Measurements from ENCODE around the gene DDX56. TPM values are rescaled to one million over a fixed set of nuclear protein-coding genes. Genes with fewer than 3 reads are reported as not detected.

Gene DDX56
- total and polyA plus RNA-seq, 9 of the 15 experiments (the other 6 are each of a cell fraction or from before 2014, with no cell fraction given) = 33.0 to 145 (median 102) TPM

DNA sequence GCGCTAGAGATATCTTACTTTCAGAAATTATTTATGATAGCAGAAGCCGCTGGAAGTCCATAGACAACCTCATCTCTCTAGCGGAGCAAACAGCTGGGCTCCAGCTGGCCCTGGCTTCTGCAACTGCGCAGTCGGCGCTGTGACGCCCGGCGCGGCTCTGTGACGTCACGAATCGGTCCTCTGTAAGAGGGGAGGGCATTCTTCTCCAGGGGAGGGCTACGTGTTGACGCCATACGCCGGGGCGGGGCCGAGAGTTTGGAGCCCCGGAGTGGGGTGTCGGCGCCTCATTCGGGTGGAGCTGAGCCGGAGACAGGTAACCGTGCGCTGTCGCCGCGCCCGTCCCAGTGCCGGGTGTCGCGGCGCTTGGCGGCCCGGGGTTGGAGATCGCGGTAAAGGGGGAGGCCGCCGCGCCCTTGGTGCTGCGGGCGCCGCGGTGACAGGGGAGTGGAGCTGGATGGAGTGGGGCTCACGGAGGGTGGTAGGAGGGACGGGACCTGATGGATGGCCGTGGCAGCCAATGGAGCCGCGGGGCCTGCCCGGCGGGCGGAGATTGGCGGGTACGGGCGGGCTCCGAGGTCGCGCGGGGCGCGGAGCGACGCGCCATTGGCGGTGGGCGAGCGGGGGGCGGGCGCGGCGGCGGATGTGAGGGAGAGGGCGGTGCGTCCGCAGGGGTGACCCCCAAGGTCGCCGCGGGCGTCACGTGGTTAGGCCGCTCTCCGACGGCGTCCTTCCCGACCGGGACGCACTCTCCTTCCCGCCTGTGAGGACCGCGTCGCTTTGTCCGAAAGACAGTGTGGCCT, 32.8 kb upstream of the DDX56 start, which contains the start of gene OGDH (continued):
- TF ChIP-seq RREB1 (CRISPR knock-in tag; IDR thresholded peaks at IDR 0.05) = 0 out of 2 replicates have a peak, but pooled peaks have one; percentile 15
- no peak for TF ChIP-seq U2AF2 (optimal IDR thresholded peaks at IDR 0.05; ENCODE audit: low read depth, low read length)
- TF ChIP-seq RFX1 (IDR thresholded peaks at IDR 0.05) = no peak; the same call in 1 of the 2 replicates
- TF ChIP-seq ZNF212 (CRISPR knock-in tag; IDR thresholded peaks at IDR 0.05) = no peak
- TF ChIP-seq, protein P1, sequence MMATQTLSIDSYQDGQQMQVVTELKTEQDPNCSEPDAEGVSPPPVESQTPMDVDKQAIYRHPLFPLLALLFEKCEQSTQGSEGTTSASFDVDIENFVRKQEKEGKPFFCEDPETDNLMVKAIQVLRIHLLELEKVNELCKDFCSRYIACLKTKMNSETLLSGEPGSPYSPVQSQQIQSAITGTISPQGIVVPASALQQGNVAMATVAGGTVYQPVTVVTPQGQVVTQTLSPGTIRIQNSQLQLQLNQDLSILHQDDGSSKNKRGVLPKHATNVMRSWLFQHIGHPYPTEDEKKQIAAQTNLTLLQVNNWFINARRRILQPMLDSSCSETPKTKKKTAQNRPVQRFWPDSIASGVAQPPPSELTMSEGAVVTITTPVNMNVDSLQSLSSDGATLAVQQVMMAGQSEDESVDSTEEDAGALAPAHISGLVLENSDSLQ (IDR thresholded peaks at IDR 0.05) = peak; percentile 99
- no peak for TF ChIP-seq XRCC3 (IDR thresholded peaks at IDR 0.05)
- TF ChIP-seq HMGXB4 (CRISPR knock-in tag; IDR thresholded peaks at IDR 0.05) = no peak
- TF ChIP-seq FOXK1 (CRISPR knock-in tag; IDR thresholded peaks at IDR 0.05; ENCODE audit: borderline replicate concordance) = no peak
- no peak; a peak in 1 of 4 replicates for TF ChIP-seq TRIM24 (IDR thresholded peaks at IDR 0.05)
- no peak; the same call in 1 of the 2 replicates for TF ChIP-seq ZKSCAN8 (CRISPR knock-in tag; IDR thresholded peaks at IDR 0.05)
- no peak for TF ChIP-seq ZNF717 (CRISPR knock-in tag; IDR thresholded peaks at IDR 0.05)
- TF ChIP-seq TOE1 (IDR thresholded peaks at IDR 0.05; ENCODE audit: borderline replicate concordance) = peak; percentile 96
- TF ChIP-seq TOE1 (CRISPR knock-in tag; IDR thresholded peaks at IDR 0.05; ENCODE audit: borderline replicate concordance, low read depth) = no peak
- no peak for TF ChIP-seq XRCC4 (IDR thresholded peaks at IDR 0.05; ENCODE audit: extremely low read depth, insufficient read depth, insufficient read length)
- TF ChIP-seq ELF4 (CRISPR knock-in tag; IDR thresholded peaks at IDR 0.05) = peak; percentile 85
- no peak for TF ChIP-seq RBM14 (IDR thresholded peaks at IDR 0.05; ENCODE audit: borderline replicate concordance, insufficient read depth, low read depth, low read length)
- no peak for TF ChIP-seq NFE2 (IDR thresholded peaks at IDR 0.05; ENCODE audit: low read depth)
- TF ChIP-seq KDM4B (IDR thresholded peaks at IDR 0.05; ENCODE audit: borderline replicate concordance in 2 of 2, low read depth in 1 of 2) = peak in 1 of 2 experiments; percentile 40; a peak in 1 of 4 replicates
